IPS DF 6.9 (cell line): ENCODE results near the gene C1orf74.
"Not testable (repeated sequence)": the region's sequence is repeated elsewhere in the genome, so short reads cannot be mapped to it uniquely, and the experiment has no call there.

ENCODE experiments used
- DNase-seq: peaks from one replicate; pipeline ENCODE4 v3.0.0-alpha.2; 2013; ENCODE audit warnings: low read depth, low spot score
- H3K27ac ChIP-seq: one replicate; pipeline ENCODE4 v1.5.1; 2013; ENCODE audit warnings: low read length, control low read depth
- H3K27me3 ChIP-seq: 2 replicates; pipeline ENCODE4 v1.6.1; 2013; ENCODE audit warnings: mild to moderate bottlenecking, low read length; ENCODE audit not compliant: control insufficient read depth, insufficient read depth
- H3K36me3 ChIP-seq: 2 replicates; pipeline ENCODE4 v1.6.1; 2013; ENCODE audit warnings: low read length; ENCODE audit not compliant: control insufficient read depth, insufficient read depth
- H3K4me1 ChIP-seq: 2 replicates; pipeline ENCODE4 v1.6.1; 2013; ENCODE audit warnings: low read length; ENCODE audit not compliant: control insufficient read depth, insufficient read depth
- H3K4me3 ChIP-seq: 2 replicates; pipeline ENCODE4 v1.5.1; 2013; ENCODE audit warnings: mild to moderate bottlenecking, low read length
- H3K9me3 ChIP-seq: 2 replicates; pipeline ENCODE4 v1.6.1; 2013; ENCODE audit warnings: low read length, inconsistent platforms; ENCODE audit not compliant: control insufficient read depth, insufficient read depth
- WGBS: extraction: QIAGEN DNeasy Blood & Tissue Kit; methylation state at CpG from one replicate; pipeline ENCODE4 v1.1.7; 2013; ENCODE audit warnings: mixed read lengths, missing lambda C conversion rate; ENCODE audit not compliant: insufficient read length, insufficient coverage; 5-methylcytosine and 5-hydroxymethylcytosine counted together

Gene C1orf74

GRCh38 chr1:209805875-209806760, 21.8 kb upstream of the C1orf74 start, which contains the start of gene IRF6:
Gene IRF6, minus strand, starts transcription at chr1:209806142. Its CDS starts 4,729 bp downstream, at chr1:209801413.
- Histone ChIP-seq H3K4me1 (no peaks in the 10 kb centered on the region; the same call in 1 of the 2 replicates), H3K27me3 (no peaks in the 10 kb centered on the region), H3K36me3 (no peaks in the 10 kb centered on the region), H3K4me3 (peak within 1 kb of the TSS; percentile 76; the same call in 1 of the 2 replicates), H3K9me3 (no peaks in the 10 kb centered on the region), H3K27ac (no peak within 1 kb of the TSS)
- peak; percentile 92 for DNase-seq
- WGBS: no CpG with 5 or more reads among the region's 46 CpGs

GRCh38 chr1:209805341-209805781, 21.0 kb upstream of the C1orf74 start:
- Histone ChIP-seq H3K36me3 (no peaks in the 10 kb centered on the region), H3K9me3 (no peaks in the 10 kb centered on the region), H3K4me3 (peak overlapping the region; percentile 76; the same call in 1 of the 2 replicates), H3K27me3 (no peaks in the 10 kb centered on the region), H3K4me1 (no peaks in the 10 kb centered on the region; the same call in 1 of the 2 replicates), H3K27ac (no peak overlapping the region)
- no peak for DNase-seq
- no CpG with 5 or more reads among the region's 19 CpGs for WGBS

DNA sequence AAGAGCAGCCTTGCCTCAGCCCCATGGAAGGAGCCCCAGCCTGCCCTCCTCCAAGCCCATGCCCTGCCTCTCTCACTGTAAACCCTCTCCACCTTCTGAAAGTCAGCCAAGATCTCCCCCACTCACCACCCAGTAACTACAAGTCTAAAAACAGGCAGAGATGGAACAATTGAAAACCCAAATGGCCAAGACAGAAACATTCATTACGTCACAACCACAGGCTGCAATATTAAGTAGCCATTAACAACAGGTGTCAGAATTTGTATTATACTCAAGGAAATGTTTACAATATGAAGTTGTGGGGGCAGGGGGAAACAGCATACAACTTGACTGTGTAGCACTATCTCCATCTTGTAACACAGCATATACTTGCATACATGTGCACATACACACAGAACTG, 19.2 kb upstream of the C1orf74 start:
- Histone ChIP-seq H3K36me3 (no peaks in the 10 kb centered on the region), H3K9me3 (no peaks in the 10 kb centered on the region), H3K27me3 (no peaks in the 10 kb centered on the region), H3K27ac (no peak overlapping the region), H3K4me1 (no peaks in the 10 kb centered on the region; the same call in 1 of the 2 replicates), H3K4me3 (no peak overlapping the region)
- no CpG with 5 or more reads among the region's 1 CpG for WGBS
- no peak for DNase-seq

- DNase-seq: no peak
- Histone ChIP-seq H3K9me3 (no peaks in the 10 kb centered on the region), H3K4me1 (no peaks in the 10 kb centered on the region; the same call in 1 of the 2 replicates), H3K36me3 (no peaks in the 10 kb centered on the region), H3K27me3 (no peaks in the 10 kb centered on the region), H3K4me3 (no peak overlapping the region), H3K27ac (no peak overlapping the region)
- WGBS: no CpG with 5 or more reads among the region's 4 CpGs
These were observed 18.4 kb upstream of the C1orf74 start for GRCh38 chr1:209802780-209803152.

GRCh38 chr1:209802117-209802779, 17.9 kb upstream of the C1orf74 start:
- Histone ChIP-seq H3K27me3 (no peaks in the 10 kb centered on the region), H3K27ac (no peak overlapping the region), H3K4me3 (no peak overlapping the region), H3K36me3 (no peaks in the 10 kb centered on the region), H3K4me1 (no peaks in the 10 kb centered on the region; the same call in 1 of the 2 replicates), H3K9me3 (no peaks in the 10 kb centered on the region)
- no peak for DNase-seq
- no CpG with 5 or more reads among the region's 4 CpGs for WGBS

GRCh38 chr1:209800984-209801834, 16.9 kb upstream of the C1orf74 start:
- no peaks in the 10 kb centered on the region for H3K9me3 ChIP-seq
- no CpG with 5 or more reads among the region's 5 CpGs for WGBS
- no peak overlapping the region for H3K4me3 ChIP-seq
- no peaks in the 10 kb centered on the region for H3K27me3 ChIP-seq
- no peaks in the 10 kb centered on the region for H3K36me3 ChIP-seq
- no peak overlapping the region for H3K27ac ChIP-seq
- H3K4me1 ChIP-seq: no peaks in the 10 kb centered on the region; the same call in 1 of the 2 replicates
- DNase-seq: no peak

GRCh38 chr1:209797978-209798639, 13.8 kb upstream of the C1orf74 start:
- no peaks in the 10 kb centered on the region for H3K36me3 ChIP-seq
- no peaks in the 10 kb centered on the region for H3K4me1 ChIP-seq
- H3K27me3 ChIP-seq: no peaks in the 10 kb centered on the region
- no peak overlapping the region for H3K4me3 ChIP-seq
- H3K9me3 ChIP-seq: no peaks in the 10 kb centered on the region
- no peak overlapping the region for H3K27ac ChIP-seq
- DNase-seq: no peak
- no CpG with 5 or more reads among the region's 9 CpGs for WGBS

GRCh38 chr1:209793711-209794110, 9.4 kb upstream of the C1orf74 start:
- WGBS: no CpG with 5 or more reads among the region's 3 CpGs
- H3K4me1 ChIP-seq: not testable (repeated sequence)

GRCh38 chr1:209791920-209792319, 7.6 kb upstream of the C1orf74 start:
- H3K9me3 ChIP-seq: no peaks in the 10 kb centered on the region
- H3K27ac ChIP-seq: no peak overlapping the region
- DNase-seq: no peak
- no peak overlapping the region for H3K4me3 ChIP-seq
- peaks cover 8% of the 10 kb centered on the region; the same call in 1 of the 2 replicates for H3K36me3 ChIP-seq
- no CpG with 5 or more reads among the region's 1 CpG for WGBS
- H3K27me3 ChIP-seq: no peaks in the 10 kb centered on the region
- no peaks in the 10 kb centered on the region for H3K4me1 ChIP-seq

More at GRCh38 chr1:209793711-209794110, 9.4 kb upstream of the C1orf74 start:
- H3K36me3 ChIP-seq, H3K27me3 ChIP-seq, H3K27ac ChIP-seq, H3K9me3 ChIP-seq, DNase-seq, H3K4me3 ChIP-seq: not testable (repeated sequence)
